GM12878 (cell line): ENCODE results near the gene DFFA. TPM values are rescaled to one million over a fixed set of nuclear protein-coding genes. Genes with fewer than 3 reads are reported as not detected.

Experiments
- ATAC-seq: fragments of 200-7000 bp; cut with Tn5 transposase; 3 replicates; pipeline ENCODE4 v1.9.1; 2020; ENCODE audit warnings: mild to moderate bottlenecking, moderate library complexity
- BruUV-seq: library from RNA; stranded (reverse); fragments of 400-500 nt; replicated peaks from 2 replicates; lab custom pipeline; 2021; lab: Mats Ljungman, UMichigan
- CTCF ChIA-PET: fragments of 300-600 bp; sonication (Branson Sonifier 250); formaldehyde crosslinking; extraction: SDS; loops from one replicate; lab custom pipeline; 2021; ENCODE audit warnings: inconsistent platforms; lab: Yijun Ruan, JAX
- POLR2A ChIA-PET: fragments of 350-600 bp; formaldehyde crosslinking; extraction: SDS; loops from one replicate; lab custom pipeline; 2021; ENCODE audit warnings: inconsistent platforms; lab: Charles Lee
- RAD21 ChIA-PET: fragments of 300-600 bp; sonication (Branson Sonifier 250); formaldehyde crosslinking; loops from one replicate; lab custom pipeline; 2023; ENCODE audit warnings: antibody characterized with exemption; ENCODE audit not compliant: unreplicated experiment; lab: Charles Lee
- SMC1A ChIA-PET: fragments of 300-600 bp; sonication (Branson Sonifier 250); formaldehyde crosslinking; loops from one replicate; lab custom pipeline; 2023; ENCODE audit not compliant: unreplicated experiment, uncharacterized antibody; lab: Charles Lee
- DNase-seq: peaks from one replicate; pipeline ENCODE4 v3.0.0-alpha.2; 2011; ENCODE audit warnings: low read depth, low spot score
- FAIRE-seq: peaks from 3 replicates; lab custom pipeline; 2011; peaks lifted over from hg19 to GRCh38; lab: Jason Lieb, UNC
- H2AFZ ChIP-seq: 2 replicates; pipeline ENCODE4 v1.6.0; 2011; ENCODE audit warnings: low read depth, low read length, control low read depth; ENCODE audit not compliant: control insufficient read depth
- H3K27ac ChIP-seq: 2 replicates; pipeline ENCODE4 v1.5.1; 2011; ENCODE audit warnings: control low read depth; ENCODE audit not compliant: control insufficient read depth, insufficient read depth
- H3K27me3 ChIP-seq, 2 experiments: replicated peaks in 1 of 2; 2 replicates each; pipeline versions ENCODE4 v1.6.0 to v1.6.1; 2011; ENCODE audit warnings: low read length in 1 of 2; ENCODE audit not compliant: control insufficient read depth in 2 of 2, insufficient read depth in 2 of 2
- H3K36me3 ChIP-seq, 2 experiments: 2 replicates each; pipeline ENCODE4 v1.5.1; 2011; ENCODE audit warnings: low read length in 1 of 2; ENCODE audit not compliant: control insufficient read depth in 2 of 2, insufficient read depth in 2 of 2
- H3K4me1 ChIP-seq: 2 replicates; pipeline ENCODE4 v1.6.1; 2011; ENCODE audit warnings: mild to moderate bottlenecking, low read length, moderate library complexity, mixed read lengths; ENCODE audit not compliant: control insufficient read depth, insufficient read depth
- H3K4me2 ChIP-seq: 2 replicates; pipeline ENCODE4 v1.6.0; 2011; ENCODE audit warnings: control low read depth; ENCODE audit not compliant: control insufficient read depth, insufficient read depth
- H3K4me3 ChIP-seq: fragments of 200-600 bp; sonication (generic); 2 replicates; pipeline ENCODE4 v1.5.1; 2016
- H3K79me2 ChIP-seq: 2 replicates; pipeline ENCODE4 v1.6.0; 2011; ENCODE audit warnings: low read length; ENCODE audit not compliant: control insufficient read depth, insufficient read depth
- H3K9ac ChIP-seq: 2 replicates; pipeline ENCODE4 v1.8.0; 2011; ENCODE audit warnings: low read length, control low read depth, mixed read lengths; ENCODE audit not compliant: control insufficient read depth, insufficient read depth
- H3K9me3 ChIP-seq: replicated peaks from 3 replicates; pipeline ENCODE4 v1.5.1; 2011; ENCODE audit warnings: mild to moderate bottlenecking, low read length; ENCODE audit not compliant: control insufficient read depth, insufficient read depth
- H4K20me1 ChIP-seq: 2 replicates; pipeline ENCODE4 v1.6.0; 2011; ENCODE audit not compliant: control insufficient read depth, insufficient read depth
- BHLHE40 ChIP-seq, 2 experiments: fragments of 450-650 bp in 1 of 2; IDR thresholded peaks; 2 replicates each; pipeline ENCODE4 v1.6.1; 2011 to 2017; ENCODE audit warnings: low read depth in 2 of 2, borderline replicate concordance in 1 of 2, improper control_type of control experiment in 1 of 2, low read length in 1 of 2, mild to moderate bottlenecking in 1 of 2
- CBX3 ChIP-seq: fragments of 200-600 bp; sonication (generic); IDR thresholded peaks from 2 replicates; pipeline ENCODE4 v1.6.1; 2016; ENCODE audit warnings: low read depth, borderline replicate concordance
- CREM ChIP-seq: IDR thresholded peaks from 2 replicates; pipeline ENCODE4 v1.6.1; 2014; ENCODE audit warnings: antibody characterized with exemption, low read depth
- E4F1 ChIP-seq: fragments of 450-650 bp; IDR thresholded peaks from 2 replicates; pipeline ENCODE4 v1.6.1; 2018; ENCODE audit warnings: borderline replicate concordance, mild to moderate bottlenecking; ENCODE audit not compliant: partially characterized antibody
- FOS ChIP-seq: IDR thresholded peaks from 3 replicates; pipeline ENCODE4 v1.6.1; 2011; ENCODE audit warnings: borderline replicate concordance; ENCODE audit not compliant: insufficient read length; ENCODE audit errors: extremely low read depth
- IKZF1 ChIP-seq: fragments of 450-650 bp; conservative IDR thresholded peaks from 2 replicates; pipeline ENCODE4 v1.6.1; 2017; ENCODE audit warnings: antibody characterized with exemption, mild to moderate bottlenecking
- IRF5 ChIP-seq: fragments of 450-650 bp; IDR thresholded peaks from 2 replicates; pipeline ENCODE4 v1.6.1; 2017; ENCODE audit warnings: borderline replicate concordance
- NFYB ChIP-seq: IDR thresholded peaks from 2 replicates; pipeline ENCODE4 v1.6.1; 2011; ENCODE audit warnings: low read depth, mild to moderate bottlenecking, low read length, improper control_type of control experiment, moderate library complexity; ENCODE audit not compliant: insufficient read depth
- PKNOX1 ChIP-seq: fragments of 450-650 bp; IDR thresholded peaks from 2 replicates; pipeline ENCODE4 v1.6.1; 2016; ENCODE audit warnings: mild to moderate bottlenecking
- POLR2AphosphoS2 ChIP-seq: IDR thresholded peaks from 2 replicates; pipeline ENCODE4 v1.6.1; 2011; ENCODE audit warnings: low read depth, mild to moderate bottlenecking, low read length, improper control_type of control experiment, moderate library complexity
- SRF ChIP-seq, 2 experiments: IDR thresholded peaks; 2 replicates each; pipeline ENCODE4 v1.6.1; 2011; ENCODE audit warnings: low read depth in 2 of 2, low read length in 2 of 2, mild to moderate bottlenecking in 1 of 2, moderate library complexity in 1 of 2
- TARDBP ChIP-seq: IDR thresholded peaks from 2 replicates; pipeline ENCODE4 v1.6.1; 2016; ENCODE audit warnings: borderline replicate concordance
- TCF3 ChIP-seq: IDR thresholded peaks from 2 replicates; pipeline ENCODE4 v1.6.1; 2012; ENCODE audit warnings: low read depth, mild to moderate bottlenecking, low read length, borderline replicate concordance; ENCODE audit not compliant: insufficient read depth
- USF1 ChIP-seq: IDR thresholded peaks from 2 replicates; pipeline ENCODE4 v1.6.1; 2011; ENCODE audit warnings: borderline replicate concordance, low read depth, mild to moderate bottlenecking, moderate library complexity, mixed read lengths, low read length; ENCODE audit not compliant: insufficient read depth; ENCODE audit errors: extremely low read length
- ZZZ3 ChIP-seq: IDR thresholded peaks from 2 replicates; pipeline ENCODE4 v1.6.1; 2011; ENCODE audit warnings: low read depth; ENCODE audit not compliant: control insufficient read depth, insufficient read length
- WGBS: methylation state at CpG from one replicate; pipeline ENCODE4 v1.1.6; 2016; ENCODE audit warnings: low lambda C conversion rate; ENCODE audit not compliant: insufficient replicate concordance, insufficient coverage; ENCODE audit errors: missing lambda C conversion rate; 5-methylcytosine and 5-hydroxymethylcytosine counted together
- in situ Hi-C: fragments of 300-500 bp; cut with MboI; formaldehyde crosslinking; loops from 9 replicates; pipeline ENCODE4 v1.14.3; 2018; ENCODE audit warnings: mixed read lengths
- intact Hi-C: fragments of 100-400 bp; cut with micrococcal nuclease; formaldehyde crosslinking; loops from one replicate; pipeline ENCODE4 v1.14.2; 2022; ENCODE audit not compliant: unreplicated experiment
- polyA plus RNA-seq, 11 experiments: library from polyadenylated mRNA; depleted of rRNA in 4 of 11; unstranded in 6 of 11; stranded (reverse) in 5 of 11; fragments of >200 nt; fragmentation: Nextera tagmentation in 4 of 11; fragmentation: Illumina TruSeq in 1 of 11; extraction: Ambion mirVana in 4 of 11; extraction: Trizol in 1 of 11; gene quantifications; 1 replicate in 1 of 11; 2 replicates in 10 of 11; pipeline versions ENCODE4 v1.2.1 to v1.2.3, GENCODE V29; 2011 to 2016; ENCODE audit warnings: inconsistent platforms in 2 of 11, missing spikeins in 2 of 11, low read depth in 1 of 11
- total RNA-seq, 4 experiments: library from RNA; depleted of rRNA in 3 of 4; stranded (reverse); fragments of >200 nt in 3 of 4; fragmentation: Illumina TruSeq in 1 of 4; extraction: Trizol in 1 of 4; gene quantifications; 2 replicates each; pipeline versions ENCODE4 v1.2.1 to v1.2.3, GENCODE V29; 2013 to 2021

Gene DFFA
- total and polyA plus RNA-seq, 10 of the 15 experiments (the other 5 are each of a cell fraction or from before 2014, with no cell fraction given), result 37.4 to 83.8 (median 52.4) TPM

- H3K79me2 ChIP-seq, result peaks cover 45% of the 10 kb centered on the region
- in situ Hi-C loops (no loop called here), intact Hi-C loops (loop anchor here (10.0 kb wide), 1 partner anchor 448 kb away; no protein-coding TSS in a partner anchor)
- DNase-seq (no peak), FAIRE-seq (no peak), ATAC-seq (no peak)
- no peak overlapping the region for H3K4me2 ChIP-seq
- no peak for TF ChIP-seq CREM
- TF ChIP-seq TARDBP, result no peak
- TF ChIP-seq SRF (IDR thresholded peaks at IDR 0.05; ENCODE audit: low read depth in 2 of 2, low read length in 2 of 2), result no peak
- TF ChIP-seq BHLHE40 (IDR thresholded peaks at IDR 0.05; ENCODE audit: borderline replicate concordance in 1 of 2, low read depth in 2 of 2, low read length in 1 of 2), result no peak
- TF ChIP-seq POLR2AphosphoS2, result no peak
- no peak for TF ChIP-seq FOS
- TF ChIP-seq CBX3, result no peak
- no peak for TF ChIP-seq E4F1
- TF ChIP-seq TCF3, result no peak
- TF ChIP-seq IKZF1, result no peak
- TF ChIP-seq IRF5, result no peak
- TF ChIP-seq PKNOX1, result no peak
- no peak for TF ChIP-seq NFYB
- TF ChIP-seq ZZZ3, result no peak
- no peak for TF ChIP-seq USF1
- peaks cover 0 to 5% of the 10 kb centered on the region in 2 experiments; a peak in 2 of 4 replicates for H3K36me3 ChIP-seq
- no peak overlapping the region for H3K9ac ChIP-seq
- SMC1A ChIA-PET, result interaction anchor here (0.6 to 1.0 kb wide), 2 partner anchors 9 to 92 kb away, joined by 3 to 5 read pairs; no protein-coding TSS in a partner anchor
- H4K20me1 ChIP-seq, result no peaks in the 10 kb centered on the region; the same call in 1 of the 2 replicates
- no TSS peak for BruUV-seq
- no peaks in the 10 kb centered on the region for H3K27me3 ChIP-seq
- RAD21 ChIA-PET, result interaction anchor here (1.0 kb wide), 1 partner anchor 22 kb away, joined by 3 read pairs; no protein-coding TSS in a partner anchor
- H3K27ac ChIP-seq, result peak overlapping the region; percentile 86
- peaks cover 48% of the 10 kb centered on the region for H3K4me1 ChIP-seq
- POLR2A ChIA-PET, result no interaction called here
- no peaks in the 10 kb centered on the region for H3K9me3 ChIP-seq
- no peak overlapping the region for H3K4me3 ChIP-seq
- CTCF ChIA-PET, result interaction anchor here (1.0 kb wide), 1 partner anchor 9 kb away, joined by 3 read pairs; no protein-coding TSS in a partner anchor
- 100% methylated on average over 8 of the region's 8 CpGs for WGBS
- H2AFZ ChIP-seq, result no peak overlapping the region
Measured at GRCh38 chr1:10516925-10517676, 44.8 kb upstream of the DFFA start.
